GM12801 (cell line): Measurements from ENCODE around the gene KLHL17.

Source experiments
- TF ChIP-seq, protein P1 (sequence below): IDR thresholded peaks from one replicate; pipeline ENCODE4 v1.5.1; 2011; ENCODE audit warnings: control low read depth; ENCODE audit not compliant: insufficient read length; ENCODE audit errors: extremely low read depth

The KLHL17 gene

DNA sequence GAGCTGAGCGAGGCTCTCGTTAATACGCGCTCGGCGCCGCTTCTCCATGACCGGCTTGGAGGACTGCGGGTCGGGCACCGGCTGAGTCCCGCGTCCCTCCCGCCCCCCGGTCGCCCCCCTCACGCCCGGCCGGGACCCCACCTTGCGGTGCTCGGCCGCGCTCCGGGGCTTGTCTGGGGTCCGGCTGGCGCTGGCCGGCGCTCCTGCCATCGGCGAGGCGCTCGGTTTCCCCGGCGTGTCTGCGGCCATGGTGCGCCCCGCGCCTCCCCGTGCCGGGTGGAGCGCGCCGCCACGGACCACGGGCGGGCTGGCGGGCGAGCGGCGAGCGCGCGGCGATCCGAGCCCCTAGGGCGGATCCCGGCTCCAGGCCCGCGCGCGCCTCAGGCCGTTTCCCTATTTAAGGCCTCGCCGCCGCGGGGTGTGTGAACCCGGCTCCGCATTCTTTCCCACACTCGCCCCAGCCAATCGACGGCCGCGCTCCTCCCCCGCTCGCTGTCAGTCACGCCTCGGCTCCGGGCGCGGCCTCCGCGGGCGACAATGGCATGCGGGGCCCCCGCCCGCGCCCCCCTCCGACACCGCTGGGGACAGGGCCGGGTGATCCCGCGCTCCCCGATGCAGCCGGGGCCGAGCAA, 39.5 kb downstream of the KLHL17 start, which contains the start of gene HES4:
Gene HES4 (minus strand): TSS at position 373 of the 632 bp plus-strand sequence. CDS start 124 bp downstream, at position 249.
- TF ChIP-seq, protein P1, sequence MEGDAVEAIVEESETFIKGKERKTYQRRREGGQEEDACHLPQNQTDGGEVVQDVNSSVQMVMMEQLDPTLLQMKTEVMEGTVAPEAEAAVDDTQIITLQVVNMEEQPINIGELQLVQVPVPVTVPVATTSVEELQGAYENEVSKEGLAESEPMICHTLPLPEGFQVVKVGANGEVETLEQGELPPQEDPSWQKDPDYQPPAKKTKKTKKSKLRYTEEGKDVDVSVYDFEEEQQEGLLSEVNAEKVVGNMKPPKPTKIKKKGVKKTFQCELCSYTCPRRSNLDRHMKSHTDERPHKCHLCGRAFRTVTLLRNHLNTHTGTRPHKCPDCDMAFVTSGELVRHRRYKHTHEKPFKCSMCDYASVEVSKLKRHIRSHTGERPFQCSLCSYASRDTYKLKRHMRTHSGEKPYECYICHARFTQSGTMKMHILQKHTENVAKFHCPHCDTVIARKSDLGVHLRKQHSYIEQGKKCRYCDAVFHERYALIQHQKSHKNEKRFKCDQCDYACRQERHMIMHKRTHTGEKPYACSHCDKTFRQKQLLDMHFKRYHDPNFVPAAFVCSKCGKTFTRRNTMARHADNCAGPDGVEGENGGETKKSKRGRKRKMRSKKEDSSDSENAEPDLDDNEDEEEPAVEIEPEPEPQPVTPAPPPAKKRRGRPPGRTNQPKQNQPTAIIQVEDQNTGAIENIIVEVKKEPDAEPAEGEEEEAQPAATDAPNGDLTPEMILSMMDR: no peak

DNA sequence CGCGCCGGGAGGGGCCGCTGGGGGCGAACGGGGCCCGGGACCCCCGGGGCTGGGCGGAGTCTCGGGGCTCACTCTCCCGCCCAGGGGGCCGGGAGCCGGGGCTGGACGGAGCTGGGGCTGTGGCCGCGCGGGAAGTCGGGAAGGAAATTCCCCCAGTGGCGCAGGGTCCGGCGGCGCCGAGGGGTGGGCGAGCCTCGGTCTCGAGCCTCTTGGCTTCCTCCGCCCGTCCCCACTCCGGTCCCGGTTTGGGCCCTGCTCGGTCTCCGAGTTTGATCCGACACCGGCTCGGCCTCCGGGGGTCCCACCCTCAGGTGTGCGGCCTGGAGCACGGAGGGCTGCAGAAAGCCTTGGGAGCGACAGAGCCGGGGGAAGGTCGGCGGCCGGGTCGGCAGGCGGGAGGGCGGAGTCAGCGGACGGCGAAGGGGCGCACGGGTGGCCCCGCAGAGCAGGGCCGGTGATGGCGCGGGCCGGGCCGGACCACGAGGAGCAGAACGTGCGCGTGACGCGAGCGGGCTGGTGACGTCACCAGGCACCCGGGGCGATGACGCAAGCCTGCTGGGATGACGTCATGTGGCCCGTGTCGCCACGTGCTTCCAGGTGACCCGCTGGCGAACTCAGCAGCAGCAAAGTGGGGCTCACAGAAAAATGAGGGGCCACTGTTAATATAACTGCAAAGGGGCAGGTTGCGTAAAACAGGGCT, 40.1 kb downstream of the KLHL17 start:
- TF ChIP-seq, protein P1: no peak

DNA sequence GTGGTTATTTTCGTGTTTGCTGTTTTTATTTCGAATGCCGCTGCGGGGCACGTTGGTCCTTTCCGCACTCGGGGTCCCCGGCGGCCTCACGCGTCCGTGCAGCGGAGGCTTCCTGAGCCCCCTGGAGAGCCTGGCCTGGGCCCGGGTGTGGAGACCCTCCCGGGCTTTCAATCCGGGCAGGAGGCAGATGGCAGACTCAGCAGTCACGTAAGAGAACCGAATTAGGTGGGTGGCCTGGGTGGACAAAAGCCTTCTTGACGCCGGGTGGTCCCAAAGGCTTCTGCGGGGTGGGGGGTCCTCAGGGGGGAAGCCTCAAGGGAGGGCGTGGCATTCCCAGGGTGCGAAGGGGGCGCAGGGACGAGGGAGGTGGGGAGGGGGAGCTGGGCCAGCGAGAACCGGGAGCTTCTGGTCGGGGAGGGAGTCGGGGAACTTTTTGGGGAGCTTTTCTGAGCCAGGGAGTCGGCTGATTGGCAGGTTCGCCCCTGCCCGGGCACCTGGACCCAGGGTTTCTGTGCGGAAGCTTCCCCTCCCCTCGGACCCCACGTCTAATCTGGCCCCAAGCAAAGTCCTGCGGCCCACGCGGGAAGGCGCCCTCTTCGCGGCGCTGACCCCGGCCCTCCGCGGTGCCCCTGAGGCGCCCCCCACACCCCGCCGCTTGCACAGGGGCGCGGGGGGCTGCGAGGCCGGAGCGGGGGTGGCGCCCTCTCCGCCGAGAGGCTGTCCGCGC, 40.8 kb downstream of the KLHL17 start:
- TF ChIP-seq, protein P1: no peak

DNA sequence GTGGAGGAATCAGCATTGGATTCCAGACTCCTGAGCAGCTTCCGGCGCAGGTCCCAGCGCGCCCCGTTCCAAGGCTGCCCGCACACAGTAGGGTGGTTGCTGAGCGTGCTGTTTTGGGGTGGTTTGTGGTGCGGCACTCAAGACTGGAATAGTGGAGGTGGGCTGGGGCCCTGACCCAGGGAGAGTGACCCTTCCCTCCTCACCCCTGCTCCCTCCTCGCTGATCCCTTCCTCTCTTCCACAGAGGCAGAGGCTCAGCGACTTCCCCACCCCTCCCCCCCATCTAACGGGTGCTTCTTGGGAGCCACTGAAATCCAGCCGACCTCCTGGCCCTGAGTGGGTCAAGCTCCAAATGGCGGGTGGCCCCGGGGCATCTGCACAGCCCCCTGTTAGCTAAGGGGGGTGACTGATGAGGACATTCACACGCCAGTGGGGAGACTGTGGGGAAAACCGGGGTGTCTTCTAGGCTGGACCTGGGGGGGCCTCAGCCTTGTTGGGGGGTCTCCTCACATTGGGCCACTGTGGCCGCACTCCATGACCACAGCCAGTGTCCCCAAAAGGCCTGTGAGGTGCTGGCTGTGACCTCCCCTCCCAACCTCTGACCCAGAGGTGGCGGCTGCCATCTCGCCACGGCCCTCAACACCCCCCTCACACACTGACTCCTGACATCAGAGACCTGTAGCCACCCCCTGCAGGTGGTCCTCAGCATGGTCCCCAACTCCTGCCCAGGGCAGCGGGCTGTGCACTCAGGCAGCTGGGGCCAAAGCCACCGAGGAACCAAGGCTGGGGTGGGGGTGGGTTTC, 43.4 kb downstream of the KLHL17 start:
- TF ChIP-seq, protein P1: no peak

DNA sequence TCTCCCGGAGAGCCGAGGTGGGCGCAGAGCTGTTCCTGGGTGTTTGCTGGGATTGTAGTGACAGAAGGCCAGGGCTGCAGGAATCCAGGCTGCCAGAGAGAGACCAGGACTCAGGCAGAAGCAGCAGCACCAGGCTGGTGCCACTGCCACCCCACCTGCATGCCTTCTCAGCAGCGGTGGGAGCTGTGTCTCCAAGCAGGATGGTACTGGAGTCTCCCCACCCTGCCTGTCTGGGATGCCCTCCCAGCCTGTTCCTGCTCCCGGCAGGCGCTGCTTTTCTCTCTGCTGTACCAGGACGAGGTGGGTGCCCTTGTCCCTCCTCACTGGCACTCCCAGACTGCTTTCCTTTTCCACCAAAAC, 44.0 kb downstream of the KLHL17 start:
- TF ChIP-seq, protein P1: no peak

DNA sequence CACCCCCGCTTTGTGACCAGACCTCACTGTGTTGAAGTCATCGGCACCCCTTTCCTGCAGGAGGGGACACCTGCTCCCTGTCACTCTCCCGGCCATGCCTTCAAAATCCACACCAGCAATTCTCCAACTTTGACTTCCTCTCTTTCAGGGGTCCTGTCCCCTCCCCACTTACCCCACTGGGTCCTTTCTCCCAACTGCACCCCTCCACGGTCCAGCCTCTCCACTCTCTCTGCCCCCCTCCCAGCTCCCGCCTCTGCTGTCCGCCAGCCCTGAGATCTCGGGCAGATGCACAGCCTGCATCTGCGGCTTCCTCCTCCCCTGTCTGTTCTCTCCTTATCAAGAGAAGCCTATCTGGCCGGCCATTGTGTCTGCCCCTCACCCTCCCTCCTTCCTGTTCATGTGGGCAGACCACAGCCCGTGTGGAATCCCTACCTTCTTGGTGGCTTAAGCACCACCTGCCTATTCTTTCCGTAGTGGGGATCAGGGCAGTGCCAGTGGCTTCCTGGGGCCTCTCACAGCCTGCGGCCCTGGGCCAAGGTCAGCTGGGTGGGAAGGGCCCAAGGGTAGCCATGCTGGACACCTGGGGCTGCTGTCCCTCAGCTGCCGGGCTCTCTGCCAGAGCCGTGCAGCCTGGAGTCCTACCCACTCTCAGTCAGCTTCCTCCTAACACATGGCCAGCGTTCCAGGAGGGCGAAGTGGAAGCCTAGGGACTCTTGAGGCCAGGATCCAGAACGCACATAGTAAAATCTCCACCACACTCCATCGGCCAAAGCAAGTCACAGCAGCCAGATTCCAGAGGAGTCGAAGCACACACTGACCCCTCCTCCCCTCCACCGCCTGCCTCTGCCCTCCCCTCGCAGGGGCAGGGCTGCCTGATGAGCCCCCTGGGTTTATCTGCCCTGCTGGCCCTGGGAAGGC, 44.7 kb downstream of the KLHL17 start:
- TF ChIP-seq, protein P1: no peak
